Adipocyte (in vitro differentiated cells): ENCODE data around the gene ADAM30.

Experiments
- DNase-seq: peaks from one replicate; pipeline ENCODE4 v3.0.0-alpha.2; 2015; ENCODE audit warnings: low read depth
- H3K27me3 ChIP-seq: replicated peaks from 2 replicates; pipeline ENCODE4 v1.7.0; 2013; ENCODE audit warnings: mild to moderate bottlenecking, low read length, moderate library complexity; ENCODE audit not compliant: control insufficient read depth, insufficient read depth
- H3K36me3 ChIP-seq: 2 replicates; pipeline ENCODE4 v1.7.0; 2013; ENCODE audit warnings: low read length, mild to moderate bottlenecking, moderate library complexity; ENCODE audit not compliant: control insufficient read depth, insufficient read depth, severe bottlenecking
- H3K4me1 ChIP-seq: 2 replicates; pipeline ENCODE4 v1.7.0; 2013; ENCODE audit warnings: mild to moderate bottlenecking, low read length, moderate library complexity; ENCODE audit not compliant: control insufficient read depth, insufficient read depth
- H3K4me3 ChIP-seq: 2 replicates; pipeline ENCODE4 v1.7.0; 2013; ENCODE audit warnings: mild to moderate bottlenecking, low read length, moderate library complexity
- H3K9ac ChIP-seq: 2 replicates; pipeline ENCODE4 v1.7.0; 2013; ENCODE audit warnings: mild to moderate bottlenecking, low read length, moderate library complexity
- H3K9me3 ChIP-seq: 2 replicates; pipeline ENCODE4 v1.7.0; 2013; ENCODE audit warnings: mild to moderate bottlenecking, low read length, moderate library complexity; ENCODE audit not compliant: control insufficient read depth

The ADAM30 gene

DNA sequence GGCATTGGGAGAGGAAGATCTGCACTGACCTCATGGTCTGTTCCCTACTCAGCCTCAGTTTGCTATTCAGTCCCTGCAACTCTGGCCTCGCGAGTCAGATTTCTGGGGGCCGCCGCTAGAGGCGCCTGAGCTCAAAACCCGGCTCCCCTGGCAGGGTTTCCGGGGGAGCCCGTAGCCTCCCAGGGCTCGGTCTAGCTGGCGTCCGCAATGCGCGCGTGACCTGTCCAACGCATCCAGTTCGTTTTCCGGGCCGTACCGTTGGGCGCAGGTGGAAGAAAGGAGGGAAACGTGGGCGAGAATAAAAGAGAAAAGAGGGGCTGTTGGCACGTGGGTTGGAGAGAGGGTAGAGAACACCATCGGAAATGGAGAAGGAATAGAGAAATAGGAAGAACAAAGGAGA lies at the start of gene ADAM30:
Gene ADAM30, minus strand, starts transcription at position 213 of the 400 bp plus-strand sequence. Its CDS starts 179 bp downstream, at position 34.
- Histone ChIP-seq H3K9me3 (no peaks in the 10 kb centered on the region), H3K9ac (no peak within 1 kb of the TSS), H3K27me3 (peaks cover 18% of the 10 kb centered on the region), H3K4me1 (no peaks in the 10 kb centered on the region), H3K36me3 (no peaks in the 10 kb centered on the region), H3K4me3 (no peak within 1 kb of the TSS)
- no peak for DNase-seq

DNA sequence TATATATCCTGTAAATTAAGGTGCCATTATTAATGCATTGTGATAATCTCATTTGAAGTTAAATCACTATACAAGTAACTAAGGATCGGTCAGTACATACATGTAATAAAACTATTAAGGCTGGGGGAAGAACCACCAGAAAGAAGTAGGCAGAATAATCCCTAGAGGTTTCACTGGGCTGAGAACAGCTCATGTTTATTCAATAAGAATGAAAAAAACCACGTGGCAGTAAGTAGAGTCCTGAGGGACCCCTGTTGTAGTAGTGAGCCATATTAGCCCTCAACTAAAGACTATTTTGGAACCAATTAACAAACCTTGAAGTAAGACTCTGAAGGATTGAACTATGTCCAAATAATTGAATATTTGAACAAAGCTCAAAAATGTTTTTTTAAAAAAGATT lies 46.9 kb upstream of the ADAM30 start:
- Histone ChIP-seq H3K27me3 (no peaks in the 10 kb centered on the region), H3K4me3 (no peak overlapping the region), H3K36me3 (peaks cover 57% of the 10 kb centered on the region), H3K4me1 (peaks cover 21% of the 10 kb centered on the region), H3K9ac (no peak overlapping the region), H3K9me3 (no peaks in the 10 kb centered on the region)
- no peak for DNase-seq

DNA sequence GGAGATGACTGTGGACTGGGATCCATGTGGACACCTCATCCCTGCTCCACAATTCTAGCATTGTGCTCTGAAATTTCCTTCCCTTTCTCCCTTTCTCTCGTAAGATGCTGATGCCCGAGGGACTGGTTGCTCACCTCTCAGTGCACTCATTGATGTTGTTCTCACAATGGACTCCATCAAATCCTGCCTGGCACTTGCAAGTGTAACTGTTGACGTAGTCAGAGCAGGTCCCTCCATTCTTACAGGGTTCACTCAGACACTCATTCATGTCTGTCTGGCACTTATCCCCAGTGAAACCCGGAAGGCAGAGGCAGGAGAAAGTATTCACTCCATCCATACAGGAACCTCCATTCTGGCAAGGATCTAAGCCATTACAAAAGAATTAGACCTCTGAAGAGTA lies 45.1 kb upstream of the ADAM30 start:
- H3K9me3 ChIP-seq: no peaks in the 10 kb centered on the region
- H3K4me1 ChIP-seq: peaks cover 7% of the 10 kb centered on the region
- no peak overlapping the region for H3K9ac ChIP-seq
- H3K27me3 ChIP-seq: no peaks in the 10 kb centered on the region
- peaks cover 64% of the 10 kb centered on the region for H3K36me3 ChIP-seq
- no peak for DNase-seq
- no peak overlapping the region for H3K4me3 ChIP-seq

DNA sequence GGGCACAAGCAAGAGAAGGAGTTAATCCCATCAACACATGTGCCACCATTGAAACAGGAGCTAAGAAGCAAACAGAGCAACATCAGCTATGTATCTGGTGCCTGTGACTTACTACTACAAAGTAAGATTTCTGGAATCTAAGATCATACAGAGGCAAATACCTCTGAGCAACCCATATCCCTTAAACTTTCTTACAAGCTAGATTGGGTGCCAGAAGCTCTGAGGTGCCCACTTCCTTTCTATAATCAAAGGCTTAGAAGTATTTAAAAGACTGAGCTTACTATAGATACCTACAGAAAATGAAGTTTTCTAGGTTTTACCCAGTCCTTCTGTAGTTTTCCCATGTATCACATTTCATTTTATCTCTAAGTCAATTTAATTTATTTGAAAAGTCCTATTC lies 44.4 kb upstream of the ADAM30 start:
- Histone ChIP-seq H3K9ac (no peak overlapping the region), H3K4me1 (peaks cover 6% of the 10 kb centered on the region), H3K4me3 (no peak overlapping the region), H3K36me3 (peaks cover 71% of the 10 kb centered on the region), H3K9me3 (no peaks in the 10 kb centered on the region), H3K27me3 (no peaks in the 10 kb centered on the region)
- no peak for DNase-seq

DNA sequence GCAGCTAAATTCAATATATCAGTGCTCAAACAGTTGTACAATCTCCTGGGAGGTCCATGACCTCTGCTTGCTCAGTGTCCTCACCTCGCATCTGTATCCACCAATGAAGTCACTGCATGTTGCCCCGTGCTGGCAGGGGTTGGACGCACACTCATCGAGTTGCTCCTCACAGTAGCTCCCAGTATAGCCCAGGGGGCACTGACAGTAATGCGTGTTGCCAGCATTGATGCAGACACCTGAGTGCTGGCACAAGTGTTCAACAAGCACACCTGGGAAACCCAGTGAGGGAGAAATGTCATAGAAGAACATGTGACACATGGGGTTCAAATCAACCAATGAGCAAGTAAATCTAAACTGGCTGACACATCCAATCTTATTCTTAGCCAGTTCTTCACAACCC lies 40.9 kb upstream of the ADAM30 start:
- H3K36me3 ChIP-seq: peaks cover 93% of the 10 kb centered on the region
- no peak for DNase-seq
- no peak overlapping the region for H3K9ac ChIP-seq
- no peaks in the 10 kb centered on the region for H3K27me3 ChIP-seq
- H3K9me3 ChIP-seq: peaks cover 14% of the 10 kb centered on the region
- no peaks in the 10 kb centered on the region for H3K4me1 ChIP-seq
- H3K4me3 ChIP-seq: no peak overlapping the region

DNA sequence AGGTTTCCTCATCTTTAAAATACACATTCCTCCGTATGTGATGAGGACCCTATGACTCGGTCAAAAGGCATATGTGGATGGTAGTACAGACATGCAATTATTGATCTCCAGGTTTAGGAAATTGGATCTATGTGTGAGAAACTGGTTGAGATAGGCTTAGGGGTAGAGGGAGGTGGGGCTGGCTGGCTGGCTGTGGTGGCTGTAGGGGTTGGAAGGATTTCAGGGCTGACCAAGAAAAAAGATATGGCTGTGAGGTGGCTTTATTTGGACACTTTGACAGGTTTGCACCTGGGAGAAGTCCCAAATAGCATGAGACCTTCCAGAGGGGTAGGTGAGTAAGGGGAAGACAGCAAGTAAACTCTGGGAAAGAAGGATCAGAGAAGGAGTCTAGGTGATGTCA lies 39.6 kb upstream of the ADAM30 start:
- no peak for DNase-seq
- Histone ChIP-seq H3K4me1 (no peaks in the 10 kb centered on the region), H3K9ac (no peak overlapping the region), H3K36me3 (peaks cover 80% of the 10 kb centered on the region), H3K27me3 (no peaks in the 10 kb centered on the region), H3K4me3 (no peak overlapping the region), H3K9me3 (peaks cover 14% of the 10 kb centered on the region)

DNA sequence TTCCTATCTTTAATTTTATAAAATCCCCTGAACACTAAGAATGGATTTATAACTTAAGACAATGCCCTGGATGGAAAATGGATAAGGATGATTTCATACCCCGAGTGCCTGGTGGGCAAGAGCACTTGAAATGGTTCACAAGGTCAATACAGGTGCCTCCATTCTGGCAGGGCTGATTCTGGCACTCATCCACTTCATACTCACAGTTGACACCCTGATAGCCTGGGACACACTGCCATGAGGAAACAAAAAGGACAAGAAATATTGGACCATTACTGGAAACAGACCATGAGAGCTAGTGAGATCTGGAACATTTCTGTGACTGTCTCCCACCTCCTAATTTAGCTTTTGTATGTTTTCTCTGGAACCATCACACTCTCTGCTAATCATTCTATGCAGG lies 39.1 kb upstream of the ADAM30 start:
- DNase-seq: no peak
- Histone ChIP-seq H3K9me3 (peaks cover 14% of the 10 kb centered on the region), H3K36me3 (peaks cover 76% of the 10 kb centered on the region), H3K4me1 (no peaks in the 10 kb centered on the region), H3K27me3 (no peaks in the 10 kb centered on the region), H3K9ac (no peak overlapping the region), H3K4me3 (no peak overlapping the region)

DNA sequence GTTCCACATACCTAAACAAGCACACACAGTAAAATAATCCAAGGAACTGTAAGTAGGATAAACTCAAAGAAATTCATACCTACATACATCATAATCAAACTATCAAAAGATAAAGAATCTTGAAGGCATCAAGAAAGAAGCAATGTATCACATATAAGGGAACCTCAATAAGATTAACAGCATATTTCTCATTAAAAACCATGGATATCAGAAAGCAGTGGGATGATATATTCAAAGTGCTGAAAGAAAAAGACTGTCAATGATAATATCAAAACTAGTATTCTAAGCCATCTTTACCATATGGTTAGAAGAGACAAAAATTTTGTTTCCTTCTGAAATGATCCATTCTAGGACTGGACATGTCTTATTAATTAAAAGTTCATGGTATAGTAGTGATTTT lies 37.1 kb upstream of the ADAM30 start:
- no peak overlapping the region for H3K4me3 ChIP-seq
- H3K27me3 ChIP-seq: no peaks in the 10 kb centered on the region
- no peak overlapping the region for H3K9ac ChIP-seq
- H3K4me1 ChIP-seq: peaks cover 7% of the 10 kb centered on the region
- H3K36me3 ChIP-seq: peaks cover 77% of the 10 kb centered on the region
- DNase-seq: no peak
- H3K9me3 ChIP-seq: peaks cover 14% of the 10 kb centered on the region

DNA sequence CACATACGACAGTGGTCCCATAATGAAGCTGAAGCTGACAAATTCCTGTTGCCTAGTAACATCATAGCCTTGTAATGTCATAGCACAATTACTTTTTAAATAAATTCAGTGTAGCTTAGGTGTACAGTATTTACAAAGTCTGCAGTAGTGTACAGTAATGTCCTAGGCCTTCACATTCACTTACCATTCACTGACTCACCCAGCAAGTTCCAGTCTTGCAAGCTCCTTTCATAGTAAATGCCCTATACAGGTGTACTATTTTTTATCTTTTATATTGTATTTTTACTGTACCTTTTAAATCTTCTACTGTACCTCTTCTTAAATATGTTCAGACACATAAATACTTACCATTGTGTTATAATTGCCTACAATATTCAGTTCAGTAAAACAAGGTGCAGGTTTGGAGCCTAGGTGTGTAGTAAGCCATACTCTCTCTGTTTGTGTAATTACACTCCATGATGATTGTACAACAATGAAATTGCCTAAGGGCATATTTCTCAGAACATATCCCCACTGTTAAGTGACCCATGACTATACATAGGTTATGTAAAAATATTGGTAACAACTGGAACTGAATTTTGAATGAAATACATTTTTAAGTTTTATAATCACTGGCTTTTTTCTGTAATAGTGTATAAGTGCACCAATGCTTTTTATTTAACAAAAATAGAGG lies 33.5 kb upstream of the ADAM30 start:
- Histone ChIP-seq H3K4me3 (no peak overlapping the region), H3K36me3 (peaks cover 77% of the 10 kb centered on the region)
- DNase-seq: no peak

DNA sequence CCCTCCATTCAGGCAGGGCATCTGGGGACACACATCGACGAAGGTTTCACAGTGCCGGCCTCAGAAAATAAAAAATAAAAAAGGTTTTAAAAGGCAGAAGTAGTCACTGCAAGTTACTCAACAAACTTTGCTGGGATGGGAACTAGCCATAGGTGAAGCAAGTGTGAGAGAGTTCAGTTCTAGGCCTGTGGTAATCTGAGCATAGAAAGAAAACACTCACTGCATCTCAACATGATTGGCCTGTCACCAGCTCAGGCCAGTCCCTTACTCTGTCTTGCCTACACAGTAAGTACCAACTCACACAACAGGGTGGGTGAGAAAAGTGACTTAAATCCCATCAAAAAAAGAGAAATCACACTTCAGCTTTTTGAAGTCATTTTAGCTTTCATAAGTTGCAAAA lies 30.2 kb upstream of the ADAM30 start:
- Histone ChIP-seq H3K9me3 (no peaks in the 10 kb centered on the region), H3K27me3 (no peaks in the 10 kb centered on the region), H3K4me3 (no peak overlapping the region), H3K9ac (peak overlapping the region; percentile 14), H3K4me1 (peaks cover 35% of the 10 kb centered on the region), H3K36me3 (peaks cover 88% of the 10 kb centered on the region)
- no peak for DNase-seq

More for the DNA sequence above, 33.5 kb upstream of the ADAM30 start:
- H3K9ac ChIP-seq: no peak overlapping the region
- peaks cover 35% of the 10 kb centered on the region for H3K4me1 ChIP-seq
- no peaks in the 10 kb centered on the region for H3K27me3 ChIP-seq
- peaks cover 14% of the 10 kb centered on the region for H3K9me3 ChIP-seq

DNA sequence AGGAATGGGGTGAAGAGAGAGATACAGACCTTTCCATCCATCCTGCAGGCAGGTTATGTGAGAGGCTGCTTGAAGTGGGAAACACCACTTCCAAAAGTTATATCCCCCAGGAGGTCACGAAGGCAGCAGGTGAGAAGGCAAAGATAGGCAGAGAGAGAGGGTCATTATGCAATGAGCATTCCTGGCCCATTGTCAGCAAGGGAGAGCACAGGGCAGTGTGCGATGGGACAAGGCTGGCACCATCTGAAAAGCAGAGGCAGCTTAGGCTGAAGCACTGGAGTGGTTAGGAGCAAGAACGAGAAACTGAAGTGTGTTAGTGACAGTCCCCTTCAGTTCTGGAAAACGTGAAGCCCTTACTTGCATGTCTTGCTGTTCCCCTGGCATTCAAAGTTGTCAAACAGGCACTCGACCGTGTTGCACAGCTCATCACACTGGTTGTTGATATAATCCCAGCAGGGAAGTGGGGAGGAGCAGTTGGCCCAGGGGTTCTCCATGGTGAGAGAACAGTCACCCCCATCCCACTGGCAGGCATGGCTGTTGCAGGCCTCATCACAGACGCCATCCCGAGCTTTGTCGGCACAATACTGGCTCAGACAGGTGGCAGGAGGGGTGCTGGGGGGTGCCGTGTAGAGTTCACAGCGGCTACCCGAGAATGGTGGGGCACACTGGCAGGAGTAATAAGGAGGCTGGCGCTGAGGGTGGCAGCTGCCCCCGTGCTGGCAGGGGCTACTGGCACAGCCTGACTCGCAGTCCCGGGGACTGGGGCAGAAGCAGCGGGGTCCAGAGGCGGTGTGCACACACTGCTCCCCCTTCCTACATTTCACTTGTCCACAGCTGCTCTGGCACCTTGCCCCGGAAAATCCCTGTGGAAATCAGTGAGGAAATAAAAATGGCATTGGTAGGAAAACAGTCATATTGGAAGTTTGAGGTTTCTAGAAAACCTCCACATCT lies 28.9 kb upstream of the ADAM30 start:
- H3K9ac ChIP-seq: no peak overlapping the region
- H3K9me3 ChIP-seq: no peaks in the 10 kb centered on the region
- peaks cover 100% of the 10 kb centered on the region for H3K36me3 ChIP-seq
- peaks cover 35% of the 10 kb centered on the region for H3K4me1 ChIP-seq
- DNase-seq: no peak
- H3K27me3 ChIP-seq: no peaks in the 10 kb centered on the region
- H3K4me3 ChIP-seq: no peak overlapping the region
